ENCODE measurements around the gene RNF157.
"Not testable (repeated sequence)": the region's sequence is repeated elsewhere in the genome, so short reads cannot be mapped to it uniquely, and the experiment has no call there.

Gene RNF157

GRCh38 chr17:76188213-76189016 lies 51.9 kb downstream of the RNF157 start:
- DNase-seq = no peak

GRCh38 chr17:76186774-76187173 lies 53.5 kb downstream of the RNF157 start:
- not testable (repeated sequence) for DNase-seq

- no peak for DNase-seq
These were observed 56.0 kb downstream of the RNF157 start for GRCh38 chr17:76184290-76184689.

- DNase-seq = peak; percentile 95
These were observed 58.1 kb downstream of the RNF157 start for GRCh38 chr17:76182016-76182764.

GRCh38 chr17:76179496-76180467 lies 60.5 kb downstream of the RNF157 start:
- DNase-seq = peak; percentile 28

- DNase-seq = no peak
These were observed 62.2 kb downstream of the RNF157 start for GRCh38 chr17:76178124-76178523.

GRCh38 chr17:76176701-76177574 lies 63.4 kb downstream of the RNF157 start:
- no peak for DNase-seq

GRCh38 chr17:76174037-76174436 lies 66.3 kb downstream of the RNF157 start:
- no peak for DNase-seq

- DNase-seq = no peak
These were observed 66.8 kb downstream of the RNF157 start for GRCh38 chr17:76173474-76173873.

GRCh38 chr17:76171706-76172105 lies 68.6 kb downstream of the RNF157 start:
- no peak for DNase-seq

- no peak for DNase-seq
These were observed 70.2 kb downstream of the RNF157 start for GRCh38 chr17:76170114-76170513.

GRCh38 chr17:76166906-76167305 lies 73.4 kb downstream of the RNF157 start:
- DNase-seq = no peak

- DNase-seq = no peak
These were observed 74.1 kb downstream of the RNF157 start for GRCh38 chr17:76166168-76166567.

- DNase-seq = no peak
These were observed 76.0 kb downstream of the RNF157 start for GRCh38 chr17:76164331-76164730.

GRCh38 chr17:76163919-76164318 lies 76.4 kb downstream of the RNF157 start:
- DNase-seq = no peak

GRCh38 chr17:76161619-76162266 lies 78.5 kb downstream of the RNF157 start:
- DNase-seq = no peak

- DNase-seq = no peak
These were observed 79.3 kb downstream of the RNF157 start for GRCh38 chr17:76160896-76161528.

- no peak for DNase-seq
These were observed 81.1 kb downstream of the RNF157 start for GRCh38 chr17:76159157-76159556.

GRCh38 chr17:76157759-76158158 lies 82.5 kb downstream of the RNF157 start:
- DNase-seq = no peak

GRCh38 chr17:76156662-76156991 lies 83.7 kb downstream of the RNF157 start:
- no peak for DNase-seq
